Endothelial cell of umbilical vein (primary cell): Measurements from ENCODE around the gene ARFGEF3. TPM values are rescaled to one million over a fixed set of nuclear protein-coding genes. Genes with fewer than 3 reads are reported as not detected.

ENCODE experiments used
- BruUV-seq: library from RNA; stranded (reverse); fragments of 400-500 nt; replicated peaks from 2 replicates; lab custom pipeline; 2021; lab: Mats Ljungman, UMichigan
- CTCF ChIA-PET: fragments of 300-600, 350-600 bp; sonication (Branson Sonifier 250); formaldehyde crosslinking; loops from one replicate; lab custom pipeline; 2021; ENCODE audit warnings: antibody characterized with exemption, inconsistent platforms; lab: Charles Lee
- POLR2A ChIA-PET: fragments of 300-600, 350-600 bp; sonication (Branson Sonifier 250); formaldehyde crosslinking; loops from one replicate; lab custom pipeline; 2021; ENCODE audit warnings: antibody characterized with exemption, inconsistent platforms; lab: Charles Lee
- DNase-seq: peaks from one replicate; pipeline ENCODE4 v3.0.0-alpha.2; 2011; ENCODE audit warnings: low read depth, low spot score
- FAIRE-seq: peaks from 2 replicates; lab custom pipeline; 2011; peaks lifted over from hg19 to GRCh38; lab: Jason Lieb, UNC
- H2AFZ ChIP-seq: 2 replicates; pipeline ENCODE4 v1.6.0; 2012; ENCODE audit warnings: low read depth, low read length, control low read depth, inconsistent platforms
- H3K27ac ChIP-seq: 2 replicates; pipeline ENCODE4 v1.5.1; 2011; ENCODE audit warnings: low read depth, mild to moderate bottlenecking, control low read depth, low read length, moderate library complexity; ENCODE audit not compliant: insufficient read depth
- H3K27me3 ChIP-seq, 2 experiments: 2 replicates each; pipeline versions ENCODE4 v1.6.0 to v1.6.1; 2011; ENCODE audit warnings: low read length in 2 of 2, mixed read lengths in 1 of 2; ENCODE audit not compliant: control insufficient read depth in 2 of 2, insufficient read depth in 2 of 2
- H3K36me3 ChIP-seq, 2 experiments: 2 replicates in 1 of 2; 3 replicates in 1 of 2; pipeline ENCODE4 v1.5.1; 2011; ENCODE audit warnings: low read length in 2 of 2, mild to moderate bottlenecking in 1 of 2, moderate library complexity in 1 of 2; ENCODE audit not compliant: control insufficient read depth in 2 of 2, insufficient read depth in 2 of 2; ENCODE audit errors: extremely low read depth in 1 of 2
- H3K4me1 ChIP-seq: 3 replicates; pipeline ENCODE4 v1.5.1; 2011; ENCODE audit warnings: mild to moderate bottlenecking, low read length; ENCODE audit not compliant: control insufficient read depth, insufficient read depth; ENCODE audit errors: extremely low read depth
- H3K4me2 ChIP-seq: 2 replicates; pipeline ENCODE4 v1.6.1; 2011; ENCODE audit warnings: low read length, control low read depth, mixed read lengths; ENCODE audit not compliant: insufficient read depth
- H3K4me3 ChIP-seq, 3 experiments: fragments of 200-600 bp in 1 of 3; sonication (generic), shearing (Covaris generic) in 1 of 3; replicated peaks in 1 of 3; 2 replicates each; pipeline ENCODE4 v1.5.1; 2011 to 2016; ENCODE audit warnings: control low read depth in 3 of 3, low read length in 3 of 3, mild to moderate bottlenecking in 2 of 3, inconsistent platforms in 1 of 3, low read depth in 1 of 3, moderate library complexity in 1 of 3; ENCODE audit not compliant: insufficient read depth in 1 of 3
- H3K79me2 ChIP-seq: 2 replicates; pipeline ENCODE4 v1.6.0; 2012; ENCODE audit warnings: low read length, inconsistent platforms; ENCODE audit not compliant: control insufficient read depth, insufficient read depth
- H3K9ac ChIP-seq: replicated peaks from 2 replicates; pipeline ENCODE3; 2011; ENCODE audit warnings: low read length, control low read depth; ENCODE audit not compliant: insufficient read depth; ENCODE audit errors: extremely low read depth
- H3K9me1 ChIP-seq: replicated peaks from 3 replicates; pipeline ENCODE4 v1.6.0; 2011; ENCODE audit warnings: mild to moderate bottlenecking, low read length; ENCODE audit not compliant: control insufficient read depth, insufficient read depth; ENCODE audit errors: extremely low read depth
- H3K9me3 ChIP-seq: replicated peaks from 2 replicates; pipeline ENCODE4 v1.5.1; 2012; ENCODE audit warnings: low read length, inconsistent platforms; ENCODE audit not compliant: control insufficient read depth, insufficient read depth
- H4K20me1 ChIP-seq: replicated peaks from 2 replicates; pipeline ENCODE3; 2011; ENCODE audit warnings: mild to moderate bottlenecking, low read length; ENCODE audit not compliant: control insufficient read depth, insufficient read depth; ENCODE audit errors: extremely low read depth
- CTCF ChIP-seq, 2 donors: IDR thresholded peaks; 1 replicate in 1 of 2; 2 replicates in 1 of 2; pipeline ENCODE4 v1.5.1; 2011; ENCODE audit warnings: low read length in 2 of 2, mild to moderate bottlenecking in 2 of 2, moderate library complexity in 2 of 2, control low read depth in 1 of 2, inconsistent platforms in 1 of 2, low read depth in 1 of 2; ENCODE audit not compliant: insufficient read depth in 1 of 2; ENCODE audit errors: extremely low read depth in 1 of 2
- EZH2 ChIP-seq: IDR thresholded peaks from 2 replicates; pipeline ENCODE4 v1.6.1; 2012; ENCODE audit warnings: borderline replicate concordance, low read depth, mild to moderate bottlenecking, moderate library complexity, low read length, inconsistent platforms; ENCODE audit not compliant: severe bottlenecking
- FOS ChIP-seq: IDR thresholded peaks from 2 replicates; pipeline ENCODE4 v1.6.1; 2011; ENCODE audit warnings: mild to moderate bottlenecking, low read length, moderate library complexity, borderline replicate concordance; ENCODE audit not compliant: insufficient read depth
- GATA2 ChIP-seq: IDR thresholded peaks from 2 replicates; pipeline ENCODE4 v1.7.0; 2011; ENCODE audit warnings: low read depth, mild to moderate bottlenecking, moderate library complexity, mixed read lengths, low read length; ENCODE audit not compliant: insufficient read length, insufficient read depth
- JUN ChIP-seq: IDR thresholded peaks from 2 replicates; pipeline ENCODE4 v1.6.1; 2011; ENCODE audit warnings: borderline replicate concordance, low read depth; ENCODE audit not compliant: insufficient read length, insufficient read depth
- MAX ChIP-seq: IDR thresholded peaks from 2 replicates; pipeline ENCODE4 v1.6.1; 2011; ENCODE audit not compliant: insufficient read depth, insufficient read length
- MYC ChIP-seq: IDR thresholded peaks from one replicate; pipeline ENCODE4 v1.6.1; 2011; ENCODE audit warnings: mild to moderate bottlenecking, low read depth, low read length
- POLR2A ChIP-seq: IDR thresholded peaks from 2 replicates; pipeline ENCODE4 v1.6.1; 2012; ENCODE audit warnings: low read depth, mild to moderate bottlenecking, control low read depth, low read length
- POLR2AphosphoS5 ChIP-seq: IDR thresholded peaks from 2 replicates; pipeline ENCODE4 v1.6.1; 2012; ENCODE audit warnings: low read depth, mild to moderate bottlenecking, control low read depth, low read length, moderate library complexity; ENCODE audit not compliant: insufficient read depth
- dilution Hi-C: fragments of 300-500 bp; cut with MboI; formaldehyde crosslinking; loops from one replicate; pipeline ENCODE4 v1.15.0; 2019; ENCODE audit warnings: low sequenced_read_pairs; ENCODE audit not compliant: extremely low pct_ligation_motif_present
- intact Hi-C: fragments of 100-400 bp; cut with micrococcal nuclease; formaldehyde crosslinking; loops from one replicate; pipeline ENCODE4 v1.10.0; 2022
- polyA plus RNA-seq, 4 experiments: library from polyadenylated mRNA; depleted of rRNA in 3 of 4; stranded (reverse) in 3 of 4; unstranded in 1 of 4; fragments of >200 nt; gene quantifications; 2 replicates each; pipeline versions ENCODE4 v1.2.1 to v1.2.3, GENCODE V29; 2011 to 2012; ENCODE audit warnings: missing spikeins in 1 of 4
- total RNA-seq: library from RNA; stranded (reverse); gene quantifications from 2 replicates; pipeline ENCODE4 v1.2.3, GENCODE V29; 2021

Gene ARFGEF3
- total and polyA plus RNA-seq, 2 donors (not counting 3 experiments of a cell fraction or from before 2014, with no cell fraction given), result 1.3 to 7.3 TPM

GRCh38 chr6:138142806-138143205 is 18.9 kb upstream of the ARFGEF3 start:
- no peak for DNase-seq
- intact Hi-C loops (no loop called here), dilution Hi-C loops (no loop called here)
- no peak overlapping the region for H2AFZ ChIP-seq
- no peaks in the 10 kb centered on the region for H4K20me1 ChIP-seq
- H3K4me1 ChIP-seq, result no peaks in the 10 kb centered on the region
- FAIRE-seq, result no peak
- no peaks in the 10 kb centered on the region for H3K79me2 ChIP-seq
- TF ChIP-seq EZH2 (no peak), FOS (no peak), POLR2AphosphoS5 (no peak), CTCF (IDR thresholded peaks at IDR 0.05; ENCODE audit: extremely low read depth in 1 of 2, insufficient read depth in 1 of 2, low read depth in 1 of 2, low read length in 2 of 2) (no peak), POLR2A (no peak), MYC (no peak), GATA2 (no peak), MAX (no peak), JUN (no peak)
- no peak overlapping the region for H3K4me3 ChIP-seq
- no peak overlapping the region for H3K9ac ChIP-seq
- peaks cover 0 to 4% of the 10 kb centered on the region in 2 experiments for H3K27me3 ChIP-seq
- H3K9me1 ChIP-seq, result no peaks in the 10 kb centered on the region
- ChIA-PET POLR2A (no interaction called here), CTCF (no interaction called here)
- H3K4me2 ChIP-seq, result no peak overlapping the region
- no peak overlapping the region for H3K27ac ChIP-seq
- no TSS peak for BruUV-seq
- H3K36me3 ChIP-seq, result no peaks in the 10 kb centered on the region
- H3K9me3 ChIP-seq, result no peaks in the 10 kb centered on the region
